ENCODE results near the gene ROPN1B. TPM values are rescaled to one million over a fixed set of nuclear protein-coding genes. Genes with fewer than 3 reads are reported as not detected.

ROPN1B gene
- total RNA-seq = not detected in 2 replicates

DNA sequence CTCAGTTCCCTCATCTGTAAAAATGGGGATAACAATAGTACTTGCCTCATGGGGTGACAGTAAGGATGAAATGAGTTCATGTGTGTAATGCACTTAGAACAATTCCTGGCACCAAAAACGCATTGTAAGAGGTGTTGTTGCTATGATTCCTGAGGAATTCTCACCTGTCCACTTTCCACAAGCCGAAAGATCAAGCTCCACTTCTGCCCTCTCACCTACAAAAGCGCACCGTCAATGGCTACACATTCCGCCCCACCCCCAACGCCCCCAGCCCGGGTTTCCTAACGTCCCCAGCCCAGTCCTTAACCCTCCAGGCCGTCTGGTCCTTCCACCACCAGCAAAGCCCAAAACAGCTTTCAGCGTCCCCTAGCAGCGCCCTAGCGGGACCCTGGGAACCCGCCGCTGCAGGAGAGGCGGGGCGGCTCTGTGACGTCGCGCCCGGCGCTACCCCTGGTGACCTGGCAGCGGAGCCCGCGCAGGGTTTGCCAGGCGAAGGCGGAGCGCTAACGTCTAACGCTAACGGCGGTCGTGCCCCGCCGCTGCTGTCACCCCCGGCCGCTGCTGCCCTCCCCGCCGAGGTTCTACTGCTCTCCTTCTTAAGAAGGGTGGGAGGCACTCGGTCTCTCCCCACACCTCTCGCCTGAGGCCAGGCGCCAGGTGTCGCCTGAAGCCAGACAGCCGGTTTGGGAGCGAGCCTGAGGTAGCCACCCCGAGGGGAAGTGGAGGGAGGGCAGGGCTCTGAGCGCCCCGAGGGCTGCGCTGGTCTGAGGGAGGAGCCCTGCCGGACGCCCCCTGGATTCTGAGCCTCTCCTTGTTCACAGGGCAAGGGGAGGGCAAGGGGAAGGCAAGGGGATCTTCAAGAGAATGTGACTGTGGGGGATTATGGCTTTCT lies at the start of gene ROPN1B:
ROPN1B (plus strand) TSS at position 478 of the 892 bp plus-strand sequence. CDS start 2,877 bp downstream, outside the sequence.

Other genes starting within 250 kb of the ROPN1B start
- gene SLC41A3, start 114.9 kb downstream of the ROPN1B start, total RNA-seq = 33.7 and 76.7 TPM in 2 replicates
- gene ALDH1L1, start 211.4 kb downstream of the ROPN1B start, total RNA-seq = 2.1 and 4.8 TPM in 2 replicates